Naive thymus-derived CD8-positive, alpha-beta T cell (primary cell): ENCODE data around the gene PGP. TPM values are rescaled to one million over a fixed set of nuclear protein-coding genes. Genes with fewer than 3 reads are reported as not detected.
A peak's percentile ranks its signal among the peaks of the same experiment; 100 is the strongest.
"Not testable (repeated sequence)": the region's sequence is repeated elsewhere in the genome, so short reads cannot be mapped to it uniquely, and the experiment has no call there.

Experiments used
- ATAC-seq, 2 donors: fragments of 150-1000 bp; cut with Tn5 transposase in 1 of 2; sonication (Bioruptor Pico), chemical (Tn5 transposase) in 1 of 2; 1 replicate in 1 of 2; 2 replicates in 1 of 2; pipeline ENCODE4 v1.10.0; 2021; ENCODE audit warnings: mild to moderate bottlenecking in 2 of 2, moderate library complexity in 2 of 2
- POLR2A ChIA-PET: fragments of 350-600 bp; sonication (Branson Sonifier 250); formaldehyde crosslinking; loops from one replicate; lab custom pipeline; 2021; ENCODE audit warnings: antibody characterized with exemption; lab: Charles Lee
- DNase-seq, 10 donors: peaks; one replicate each; pipeline versions ENCODE4 v3.0.0 to v3.0.0-alpha.2; 2020 to 2022
- H3K27ac Mint-ChIP-seq, 10 donors: one replicate each; pipeline ENCODE4 v1.8.0; 2020 to 2022; ENCODE audit warnings: mild to moderate bottlenecking in 10 of 10, mixed read lengths in 10 of 10, moderate library complexity in 4 of 10, inconsistent platforms in 1 of 10
- H3K27me3 Mint-ChIP-seq, 5 donors: one replicate each; pipeline ENCODE4 v1.8.0; 2021 to 2022; ENCODE audit warnings: mixed read lengths in 5 of 5
- H3K36me3 Mint-ChIP-seq, 3 donors: one replicate each; pipeline ENCODE4 v1.8.0; 2020 to 2022; ENCODE audit warnings: mixed read lengths in 3 of 3, mild to moderate bottlenecking in 2 of 3, inconsistent platforms in 1 of 3
- H3K4me1 Mint-ChIP-seq, 4 donors: one replicate each; pipeline ENCODE4 v1.8.0; 2021 to 2022; ENCODE audit warnings: mixed read lengths in 4 of 4
- H3K4me3 Mint-ChIP-seq, 10 donors: one replicate each; pipeline ENCODE4 v1.8.0; 2020 to 2022; ENCODE audit warnings: mild to moderate bottlenecking in 10 of 10, mixed read lengths in 10 of 10, moderate library complexity in 6 of 10, inconsistent platforms in 1 of 10
- H3K9me3 Mint-ChIP-seq, 9 donors: one replicate each; pipeline ENCODE4 v1.8.0; 2020 to 2022; ENCODE audit warnings: mixed read lengths in 9 of 9, mild to moderate bottlenecking in 3 of 9, inconsistent platforms in 1 of 9, moderate library complexity in 1 of 9
- polyA plus RNA-seq, 3 donors: library from polyadenylated mRNA; unstranded; fragments of 300-500 nt; fragmentation: Illumina TruSeq; gene quantifications; one replicate each; pipeline ENCODE4 v1.2.3, GENCODE V29; 2021
- total RNA-seq, 8 experiments: library from RNA in 2 of 8; stranded (reverse) in 2 of 8; gene quantifications; one replicate each; pipeline ENCODE4 v1.2.3 and lab custom pipeline; 2021 to 2026

PGP gene
- total and polyA plus RNA-seq, 5 experiments from 2014 or later: 8.7 to 28.1 (median 17.7) TPM

- no peaks in the 10 kb centered on the region for H3K27me3 Mint-ChIP-seq
- peak in 1 of 10 donors; percentile 56 for DNase-seq
- no peak for ATAC-seq
- peaks cover 0 to 3% (median under 1%) of the 10 kb centered on the region in 4 donors for H3K4me1 Mint-ChIP-seq
- no peak overlapping the region for H3K4me3 Mint-ChIP-seq
- peak overlapping the region in 1 of 10 donors; percentile 34 for H3K27ac Mint-ChIP-seq
- peaks cover 0 to 3% (median 0%) of the 10 kb centered on the region in 3 donors for H3K36me3 Mint-ChIP-seq
- H3K9me3 Mint-ChIP-seq: no peaks in the 10 kb centered on the region
- POLR2A ChIA-PET: no interaction called here
Measured at GRCh38 chr16:2244926-2245795, 30.5 kb upstream of the PGP start.

- no peaks in the 10 kb centered on the region for H3K9me3 Mint-ChIP-seq
- no peak overlapping the region for H3K27ac Mint-ChIP-seq
- POLR2A ChIA-PET: no interaction called here
- no peak for ATAC-seq
- no peaks in the 10 kb centered on the region for H3K27me3 Mint-ChIP-seq
- no peak overlapping the region for H3K4me3 Mint-ChIP-seq
- DNase-seq: peak in 1 of 10 donors; percentile 53
- peaks cover 0 to 3% (median 0%) of the 10 kb centered on the region in 3 donors for H3K36me3 Mint-ChIP-seq
- no peaks in the 10 kb centered on the region for H3K4me1 Mint-ChIP-seq
Measured at GRCh38 chr16:2244301-2244700, 29.7 kb upstream of the PGP start.

- H3K27ac Mint-ChIP-seq: no peak overlapping the region
- POLR2A ChIA-PET: no interaction called here
- DNase-seq: peak in 1 of 10 donors; percentile 15
- H3K4me3 Mint-ChIP-seq: no peak overlapping the region
- ATAC-seq: no peak
- peaks cover 0 to 3% (median 0%) of the 10 kb centered on the region in 3 donors for H3K36me3 Mint-ChIP-seq
- H3K9me3 Mint-ChIP-seq: no peaks in the 10 kb centered on the region
- no peaks in the 10 kb centered on the region for H3K27me3 Mint-ChIP-seq
- H3K4me1 Mint-ChIP-seq: no peaks in the 10 kb centered on the region
Measured at GRCh38 chr16:2243781-2244180, 29.1 kb upstream of the PGP start.

- ATAC-seq (no peak), DNase-seq (peak in 1 of 10 donors; percentile 63)
- POLR2A ChIA-PET: no interaction called here
- Mint-ChIP-seq H3K27me3 (no peaks in the 10 kb centered on the region), H3K27ac (peak overlapping the region in 1 of 10 donors; percentile 62), H3K4me1 (no peaks in the 10 kb centered on the region), H3K36me3 (peaks cover 0 to 3% (median 0%) of the 10 kb centered on the region in 3 donors), H3K9me3 (no peaks in the 10 kb centered on the region), H3K4me3 (no peak overlapping the region)
Measured at GRCh38 chr16:2243031-2243528, 28.4 kb upstream of the PGP start.

- no peak for DNase-seq
- H3K36me3 Mint-ChIP-seq: peaks cover 0 to 3% (median 0%) of the 10 kb centered on the region in 3 donors
- no peak overlapping the region for H3K4me3 Mint-ChIP-seq
- no peaks in the 10 kb centered on the region for H3K9me3 Mint-ChIP-seq
- POLR2A ChIA-PET: no interaction called here
- H3K4me1 Mint-ChIP-seq: no peaks in the 10 kb centered on the region
- H3K27ac Mint-ChIP-seq: peak overlapping the region in 1 of 10 donors; percentile 25
- no peaks in the 10 kb centered on the region for H3K27me3 Mint-ChIP-seq
- ATAC-seq: no peak
Measured at GRCh38 chr16:2242598-2242997, 28.0 kb upstream of the PGP start.

GRCh38 chr16:2240331-2240730 lies 25.7 kb upstream of the PGP start:
- H3K4me3 Mint-ChIP-seq, H3K27me3 Mint-ChIP-seq, POLR2A ChIA-PET, ATAC-seq, H3K4me1 Mint-ChIP-seq, DNase-seq, H3K9me3 Mint-ChIP-seq, H3K36me3 Mint-ChIP-seq, H3K27ac Mint-ChIP-seq: not testable (repeated sequence)

GRCh38 chr16:2238838-2239675 lies 24.4 kb upstream of the PGP start:
- H3K36me3 Mint-ChIP-seq: peaks cover 0 to 15% (median 8%) of the 10 kb centered on the region in 3 donors
- peak overlapping the region in 1 of 10 donors; percentile 7 for H3K27ac Mint-ChIP-seq
- POLR2A ChIA-PET: interaction anchor here (1.9 kb wide), 1 partner anchor 12 kb away, joined by 7 read pairs; the partner anchor contains the start of gene ECI1
- H3K4me3 Mint-ChIP-seq: no peak overlapping the region
- DNase-seq (peak in 1 of 10 donors; percentile 56), ATAC-seq (no peak)
- H3K4me1 Mint-ChIP-seq: peaks cover 0 to 3% (median 0%) of the 10 kb centered on the region in 4 donors
- no peaks in the 10 kb centered on the region for H3K9me3 Mint-ChIP-seq
- H3K27me3 Mint-ChIP-seq: peaks cover 0 to 5% (median 0%) of the 10 kb centered on the region in 5 donors

- Mint-ChIP-seq H3K9me3 (no peaks in the 10 kb centered on the region), H3K4me1 (peaks cover 0 to 3% (median 0%) of the 10 kb centered on the region in 4 donors), H3K36me3 (peaks cover 0 to 19% (median 11%) of the 10 kb centered on the region in 3 donors), H3K27ac (no peak overlapping the region), H3K4me3 (no peak overlapping the region), H3K27me3 (peaks cover 0 to 8% (median 0%) of the 10 kb centered on the region in 5 donors)
- POLR2A ChIA-PET: interaction anchor here (0.6 to 1.9 kb wide), 3 partner anchors 13 to 767 kb away, joined by 3 to 7 read pairs (median 3); partner anchors contain the start of genes ECI1 and TBC1D24
- ATAC-seq (no peak), DNase-seq (peak in 1 of 10 donors; percentile 46)
Measured at GRCh38 chr16:2238150-2238837, 23.7 kb upstream of the PGP start.

GRCh38 chr16:2237493-2238149 lies 23.0 kb upstream of the PGP start:
- Mint-ChIP-seq H3K27ac (no peak overlapping the region), H3K27me3 (peaks cover 0 to 8% (median 0%) of the 10 kb centered on the region in 5 donors), H3K9me3 (no peaks in the 10 kb centered on the region), H3K4me1 (peaks cover 0 to 3% (median 0%) of the 10 kb centered on the region in 4 donors), H3K4me3 (peak overlapping the region in 1 of 10 donors; percentile 18), H3K36me3 (peaks cover 0 to 22% (median 14%) of the 10 kb centered on the region in 3 donors)
- DNase-seq (peak in 1 of 10 donors; percentile 47), ATAC-seq (no peak)
- POLR2A ChIA-PET: interaction anchor here (0.6 to 1.4 kb wide), 2 partner anchors 237 to 767 kb away, joined by 3 read pairs; partner anchors contain the start of gene TBC1D24

- POLR2A ChIA-PET: interaction anchor here (1.4 kb wide), 1 partner anchor 238 kb away, joined by 3 read pairs; the partner anchor contains the start of gene TBC1D24
- Mint-ChIP-seq H3K27me3 (peaks cover 0 to 8% (median 0%) of the 10 kb centered on the region in 5 donors), H3K4me3 (peak overlapping the region in 1 of 10 donors; percentile 18), H3K36me3 (peaks cover 0 to 21% (median 15%) of the 10 kb centered on the region in 3 donors), H3K9me3 (no peaks in the 10 kb centered on the region), H3K4me1 (peaks cover 0 to 3% (median 0%) of the 10 kb centered on the region in 4 donors), H3K27ac (no peak overlapping the region)
- DNase-seq: peak in 1 of 10 donors; percentile 55
- no peak for ATAC-seq
Measured at GRCh38 chr16:2237102-2237482, 22.5 kb upstream of the PGP start.
